Sciatic nerve (tissue), 2 donors: Measurements from ENCODE around the gene CAV1. TPM values are rescaled to one million over a fixed set of nuclear protein-coding genes. Genes with fewer than 3 reads are reported as not detected.

Experiments
- ATAC-seq: fragments of 200-7000 bp; cut with Tn5 transposase; one replicate; pipeline ENCODE4 v1.9.1; 2020; ENCODE audit warnings: mild to moderate bottlenecking, moderate library complexity
- DNase-seq: peaks from one replicate; pipeline ENCODE4 v3.0.0-alpha.2; 2020; ENCODE audit warnings: low spot score
- intact Hi-C: fragments of 100-400 bp; cut with DNase I; formaldehyde crosslinking; loops from one replicate; pipeline ENCODE4 v1.14.2; 2022
- total RNA-seq: library from RNA; stranded (reverse); fragmentation: NEBNext Ultra II Directional; extraction: Animal tissue kit (Norgen Biotek cat#: 25700); gene quantifications from one replicate; pipeline ENCODE4 v1.2.1, GENCODE V29; 2021
- donor health status: DM: no; HTN: no; CAD: no.
- donor health status: DM: no; HTN: no; CAD: no.

Gene CAV1
- total RNA-seq, 1 donor from 2014 or later, result 353 TPM

DNA sequence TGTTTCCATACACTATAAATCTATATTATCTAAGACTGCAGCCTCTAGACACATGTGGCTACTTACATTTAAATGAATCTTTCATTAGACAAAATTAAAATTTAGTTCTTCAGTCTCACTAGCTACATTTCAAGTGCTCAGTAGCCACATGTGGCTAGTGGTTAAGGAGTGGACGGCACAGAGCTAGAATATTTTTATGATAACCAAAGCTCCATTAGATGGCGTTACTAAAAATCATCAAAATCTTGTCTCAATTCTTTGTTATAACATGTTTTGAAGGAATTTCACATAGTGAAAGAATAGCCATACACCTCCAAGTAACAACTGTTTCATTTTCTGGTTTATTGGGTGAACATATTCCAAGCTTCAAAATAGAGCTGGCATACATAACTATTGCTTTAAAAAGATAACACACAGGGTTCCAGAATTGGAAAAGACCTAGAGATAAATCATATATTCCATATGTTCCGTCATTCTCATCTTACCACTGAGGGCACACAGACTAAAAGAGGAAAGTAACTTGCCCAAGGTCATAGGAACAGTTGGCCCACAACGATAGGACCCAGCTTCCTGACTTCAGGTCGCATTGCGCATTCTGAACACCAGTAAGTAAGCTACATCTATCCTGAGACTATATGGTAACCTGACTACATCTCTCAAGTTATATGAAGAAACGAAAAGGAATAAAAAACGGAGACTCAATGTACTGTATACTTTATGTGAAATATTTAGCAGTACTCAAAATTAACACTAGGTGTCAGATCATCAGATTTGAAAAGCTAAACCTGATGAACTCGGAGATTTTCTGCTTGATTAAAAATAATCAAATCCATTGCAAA, 66.6 kb downstream of the CAV1 start:
- intact Hi-C loops, result loop anchor here (5.0 kb wide), 1 partner anchor 216 kb away; no protein-coding TSS in a partner anchor
- no peak for DNase-seq
- ATAC-seq, result peak; percentile 33

DNA sequence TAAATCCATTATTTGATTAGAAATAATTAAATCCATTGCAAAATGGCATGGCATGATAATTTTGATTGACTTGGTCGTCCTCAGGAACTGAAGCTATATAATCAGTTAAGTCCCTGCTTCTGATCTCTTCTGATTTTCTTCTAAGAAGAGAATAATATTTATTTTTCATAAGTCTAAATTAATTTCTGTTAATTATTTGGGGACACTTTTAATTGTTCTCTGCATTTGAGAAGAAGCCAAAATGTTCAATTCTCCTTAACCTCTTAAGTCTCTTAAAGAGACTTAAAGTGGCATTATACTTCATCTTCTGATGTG, 67.2 kb downstream of the CAV1 start:
- DNase-seq (no peak), ATAC-seq (no peak)
- intact Hi-C loops, result loop anchor here (5.0 kb wide), 1 partner anchor 215 kb away; no protein-coding TSS in a partner anchor

DNA sequence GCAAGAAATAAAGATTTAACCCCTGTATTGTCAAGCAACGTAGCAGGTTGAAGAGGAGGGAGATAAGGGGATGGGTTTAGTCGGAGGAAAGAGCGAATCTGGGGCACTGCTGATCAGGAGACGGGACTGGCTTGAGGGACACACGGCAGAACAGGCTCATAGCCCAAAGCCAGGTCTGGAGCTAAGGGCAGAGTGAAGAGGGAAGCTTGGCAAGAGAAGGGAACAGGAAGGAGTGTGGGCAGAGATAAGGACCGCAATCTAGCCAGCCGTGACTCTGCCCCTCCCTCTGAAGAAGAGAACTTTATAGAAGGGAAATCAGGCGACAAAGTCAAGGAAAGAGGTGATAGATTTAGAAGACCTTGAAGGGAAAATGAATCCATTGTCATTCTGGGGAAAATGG, 67.6 kb downstream of the CAV1 start:
- intact Hi-C loops, result loop anchor here (5.0 kb wide), 1 partner anchor 215 kb away; no protein-coding TSS in a partner anchor
- no peak for ATAC-seq
- DNase-seq, result no peak

DNA sequence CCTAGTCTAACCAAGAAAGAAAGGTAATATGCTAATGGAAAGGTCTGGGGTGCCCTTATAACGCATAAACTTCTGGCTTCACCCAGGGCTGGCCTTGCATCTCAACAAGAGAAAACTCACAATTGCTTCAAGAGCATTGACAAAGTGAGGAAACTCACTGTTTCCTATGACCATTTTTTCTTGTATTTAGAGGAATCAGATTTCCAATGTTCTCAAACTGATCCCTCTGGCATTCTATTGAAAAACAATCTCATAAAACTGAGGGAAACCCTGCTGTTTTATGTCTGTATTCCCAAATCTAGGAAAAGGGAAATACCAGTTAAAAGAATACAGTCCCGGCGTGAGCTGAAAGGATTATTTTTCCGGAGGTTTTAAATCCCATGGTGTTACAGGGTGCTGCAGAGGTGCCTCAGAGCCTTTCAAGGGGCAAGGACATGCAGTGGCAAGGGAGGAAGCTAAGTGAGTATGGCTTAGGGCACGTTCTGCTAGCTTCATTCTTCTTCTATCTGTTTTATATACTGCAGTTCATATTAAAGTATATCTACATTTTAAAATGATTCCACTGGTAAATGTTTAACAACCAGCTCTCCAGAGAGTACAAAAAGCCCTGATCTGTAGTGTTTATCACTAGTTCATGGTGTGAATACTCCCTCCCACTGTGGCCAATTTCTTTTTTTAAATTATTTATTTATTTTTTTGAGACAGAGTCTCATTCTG, 68.7 kb downstream of the CAV1 start:
- no peak for DNase-seq
- intact Hi-C loops, result loop anchor here (5.0 kb wide), 1 partner anchor 214 kb away; no protein-coding TSS in a partner anchor
- peak; percentile 34 for ATAC-seq

DNA sequence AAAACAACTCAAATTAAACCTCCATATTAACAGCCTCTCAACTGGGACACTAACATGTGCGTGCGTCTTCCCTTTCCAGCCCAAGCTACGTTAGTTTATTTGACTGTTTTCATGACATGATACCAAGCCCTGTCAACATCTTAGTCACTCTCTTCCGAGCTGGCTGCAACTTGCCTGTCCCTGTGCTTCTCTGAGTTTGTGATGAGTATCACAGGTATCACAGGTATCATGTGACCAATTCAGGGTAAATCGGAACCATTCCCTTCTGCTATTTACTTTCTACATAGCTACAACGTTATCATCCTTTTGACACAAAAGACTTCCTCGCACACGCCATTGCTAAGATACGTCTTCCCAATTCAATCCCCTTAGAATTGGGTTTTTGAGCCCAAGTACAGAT, 70.2 kb downstream of the CAV1 start:
- no peak for ATAC-seq
- intact Hi-C loops, result no loop called here
- DNase-seq, result no peak

DNA sequence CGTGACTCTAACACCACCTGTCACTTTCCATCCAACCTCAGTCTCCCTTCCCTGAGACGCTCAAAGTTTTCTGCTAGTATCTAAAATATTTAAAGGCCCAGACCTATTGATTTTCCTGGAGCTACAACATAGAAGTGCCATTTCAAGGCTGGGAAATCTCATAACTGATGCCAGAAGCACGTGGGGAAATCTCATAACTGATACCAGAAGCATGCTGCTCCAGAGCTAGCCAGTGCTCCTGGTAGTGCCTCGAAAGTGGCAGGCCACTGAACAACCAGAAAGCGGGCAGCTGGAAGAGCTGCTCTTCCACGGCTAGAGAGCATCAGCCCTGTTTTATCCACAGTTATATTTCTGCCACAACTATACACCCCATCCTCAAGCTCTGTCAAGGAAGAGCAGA, 72.5 kb downstream of the CAV1 start:
- intact Hi-C loops, result no loop called here
- DNase-seq (no peak), ATAC-seq (no peak)

DNA sequence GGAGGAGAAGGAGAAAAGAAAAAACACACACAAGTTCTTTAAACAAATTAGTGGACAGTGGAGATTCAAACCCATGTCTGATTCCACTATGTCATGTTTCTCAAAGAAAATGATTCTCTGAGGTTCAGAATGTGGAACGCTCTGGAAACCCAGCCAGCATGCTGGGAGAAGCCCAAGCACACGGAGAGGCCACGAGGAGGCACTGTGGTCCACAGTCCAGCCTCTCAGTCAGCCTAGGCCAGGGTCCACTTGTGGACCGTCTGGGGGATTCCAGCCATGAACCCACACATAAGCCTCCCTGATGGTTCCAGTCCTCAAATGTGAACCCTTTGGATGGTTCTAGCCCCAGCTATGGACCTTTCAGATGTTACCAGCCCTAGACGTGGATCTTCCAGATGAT, 73.4 kb downstream of the CAV1 start:
- no peak for DNase-seq
- ATAC-seq, result peak; percentile 63
- intact Hi-C loops, result no loop called here

DNA sequence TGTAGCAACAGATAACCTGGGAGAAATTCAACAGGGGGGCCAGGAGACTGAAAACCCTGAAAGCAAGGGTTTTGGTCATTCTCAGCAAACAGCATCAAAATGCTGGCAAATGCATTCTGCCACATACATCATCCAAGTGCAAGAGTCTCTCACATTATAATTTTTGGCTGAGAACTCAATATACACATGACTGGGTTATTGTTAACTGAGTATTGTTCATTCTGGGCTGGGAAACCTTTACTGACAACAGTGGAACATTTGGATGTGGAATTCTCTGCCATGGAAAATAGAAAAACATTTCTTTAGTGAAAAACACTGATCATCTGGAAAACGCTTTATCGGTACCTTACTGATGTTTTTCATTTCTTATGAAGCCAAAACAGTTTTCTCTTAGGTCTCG, 74.0 kb downstream of the CAV1 start:
- intact Hi-C loops, result no loop called here
- no peak for DNase-seq
- no peak for ATAC-seq

DNA sequence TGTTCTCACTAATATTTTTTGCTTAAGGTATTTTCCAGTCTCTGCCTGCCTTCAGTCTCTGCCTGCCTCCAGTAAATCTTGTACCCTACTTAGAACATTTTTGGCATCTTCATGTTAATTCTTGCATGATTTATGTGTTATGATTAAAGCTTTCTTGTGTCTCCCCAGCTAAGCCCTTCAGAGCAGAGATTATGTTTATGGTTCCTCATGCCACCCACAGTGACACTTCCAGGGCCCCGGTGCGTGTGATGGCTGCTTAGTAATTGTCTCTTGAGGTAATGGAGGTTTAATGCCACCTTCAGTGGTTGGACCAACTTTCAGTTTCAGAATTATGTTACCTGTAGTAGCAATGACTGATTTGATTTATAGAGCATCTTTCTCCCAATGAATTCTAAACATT, 76.6 kb downstream of the CAV1 start:
- ATAC-seq (no peak), DNase-seq (no peak)
- intact Hi-C loops, result no loop called here

DNA sequence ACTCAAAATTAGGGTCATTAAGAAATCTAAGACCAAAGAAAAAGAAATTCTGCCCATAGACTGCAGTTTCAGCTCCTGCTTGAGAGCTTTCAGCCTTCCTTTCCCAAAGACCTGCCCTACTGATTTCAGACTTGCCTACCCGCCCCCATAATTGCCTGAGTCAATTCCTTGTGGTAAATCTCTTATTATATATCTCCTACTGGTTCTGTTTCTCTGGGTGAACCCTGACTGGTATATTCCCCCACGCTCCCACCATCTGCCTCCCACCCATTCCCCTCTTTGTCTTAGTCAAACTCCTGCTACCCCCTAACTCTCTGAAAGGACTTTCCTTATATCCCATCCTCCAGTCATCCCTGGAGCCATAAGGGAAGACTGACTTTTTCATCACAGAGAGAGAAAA, 82.5 kb downstream of the CAV1 start:
- intact Hi-C loops, result no loop called here
- no peak for ATAC-seq
- no peak for DNase-seq

DNA sequence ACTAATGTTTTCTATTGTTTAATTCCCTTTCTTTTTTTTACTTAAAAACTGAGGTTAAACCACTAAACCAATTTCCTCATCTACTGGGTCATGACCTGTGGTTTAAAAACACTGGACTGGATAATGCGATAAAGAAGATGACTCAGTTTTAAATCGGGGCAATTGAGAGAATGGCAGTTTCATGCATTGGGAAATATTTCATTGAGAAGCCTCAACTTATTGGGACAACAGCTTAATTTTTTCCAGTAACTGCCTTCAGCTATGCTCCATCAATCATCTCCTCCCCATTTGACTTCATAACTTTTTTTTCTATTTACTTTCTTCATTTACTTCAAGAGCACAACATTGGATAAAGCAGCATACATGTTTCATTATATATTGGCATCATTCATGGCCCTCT, 85.4 kb downstream of the CAV1 start:
- DNase-seq (no peak), ATAC-seq (no peak)
- intact Hi-C loops, result no loop called here

DNA sequence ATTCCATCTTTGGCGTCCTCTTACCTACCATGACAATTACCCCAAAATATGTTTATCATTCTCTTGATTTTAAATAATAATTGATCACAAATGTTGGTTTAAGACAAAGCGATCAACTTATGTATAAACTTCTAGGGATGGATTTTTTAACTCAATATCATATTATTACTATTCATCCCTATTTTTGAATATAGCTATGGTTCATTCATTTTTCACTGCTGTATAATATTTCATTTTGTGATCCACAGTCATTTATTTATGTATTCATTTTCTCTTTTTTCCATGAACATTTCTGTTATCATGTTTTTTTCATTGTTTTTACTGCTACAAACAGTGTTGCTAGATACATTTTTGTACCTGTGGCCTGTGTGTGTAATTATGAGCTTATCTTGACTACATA, 85.9 kb downstream of the CAV1 start:
- intact Hi-C loops, result no loop called here
- DNase-seq (no peak), ATAC-seq (no peak)

Other genes starting within 250 kb of the CAV1 start
- gene CAV2, start 25.3 kb upstream of the CAV1 start, total RNA-seq, result 139 TPM
- gene MET, start 147.2 kb downstream of the CAV1 start, total RNA-seq, result 60.7 TPM